GM19324 (cell line): Measurements from ENCODE around the gene ORC3.
A peak's percentile ranks its signal among the peaks of the same experiment; 100 is the strongest.
"Not testable (repeated sequence)": the region's sequence is repeated elsewhere in the genome, so short reads cannot be mapped to it uniquely, and the experiment has no call there.

Experiments used
- ATAC-seq: cut with Tn5 transposase; IDR thresholded peaks from one replicate; pipeline ENCODE4 v1.9.1; 2021; ENCODE audit warnings: mild to moderate bottlenecking, moderate library complexity; ENCODE audit not compliant: unreplicated experiment, low FRiP score

Gene ORC3

DNA sequence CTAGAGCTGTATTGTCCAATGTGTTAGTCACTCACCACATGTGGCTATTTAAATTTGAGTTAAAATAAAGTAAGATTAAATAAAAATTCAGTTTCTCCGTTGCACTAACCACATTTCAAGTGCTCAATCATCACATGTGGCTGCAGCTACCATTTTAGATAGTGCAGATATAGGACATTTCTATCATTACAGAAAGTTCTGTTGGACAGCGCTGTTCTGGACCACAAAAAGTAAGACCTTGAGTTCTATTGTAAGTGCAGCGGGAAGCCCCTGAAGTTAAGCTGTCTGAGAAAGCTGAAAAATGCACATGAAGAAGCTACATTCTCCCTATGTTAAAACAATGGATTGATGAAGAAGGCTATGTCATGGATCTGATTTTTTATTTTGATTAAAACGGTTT lies 1.1 kb downstream of the ORC3 start:
- ATAC-seq = no peak

- ATAC-seq = no peak
Measured at GRCh38 chr6:87600576-87600975, 10.6 kb downstream of the ORC3 start.

GRCh38 chr6:87606199-87606598 lies 16.3 kb downstream of the ORC3 start:
- no peak for ATAC-seq

- no peak for ATAC-seq
Measured at GRCh38 chr6:87608802-87609201, 18.9 kb downstream of the ORC3 start.

- not testable (repeated sequence) for ATAC-seq
Measured at GRCh38 chr6:87613018-87613417, 23.1 kb downstream of the ORC3 start.

- ATAC-seq = no peak
Measured at GRCh38 chr6:87617405-87617804, 27.5 kb downstream of the ORC3 start.

GRCh38 chr6:87618531-87618930 lies 28.6 kb downstream of the ORC3 start:
- no peak for ATAC-seq

GRCh38 chr6:87623248-87623647 lies 33.3 kb downstream of the ORC3 start:
- ATAC-seq = no peak

GRCh38 chr6:87628424-87628823 lies 38.5 kb downstream of the ORC3 start:
- ATAC-seq = peak; percentile 53

GRCh38 chr6:87628881-87629280 lies 38.9 kb downstream of the ORC3 start:
- ATAC-seq = no peak

DNA sequence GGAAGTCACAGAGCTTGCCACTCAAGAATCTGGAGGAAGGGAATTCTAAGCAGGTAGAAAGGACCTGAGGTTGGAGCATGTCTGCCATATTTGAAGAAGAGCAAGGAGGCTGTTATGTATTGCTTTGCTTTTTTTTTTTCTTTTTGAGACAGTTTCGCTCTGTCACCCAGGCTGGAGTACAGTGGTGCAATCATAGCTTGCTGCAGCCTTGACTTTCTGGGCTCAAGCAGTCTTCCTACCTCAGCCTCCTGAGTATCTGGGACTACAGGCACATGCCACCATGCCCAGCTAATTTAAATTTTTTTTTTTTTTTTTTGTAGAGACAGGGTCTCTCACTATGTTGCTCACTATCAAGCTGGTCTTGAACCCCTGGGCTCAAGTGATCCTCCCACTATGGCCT lies 40.8 kb downstream of the ORC3 start:
- ATAC-seq = no peak

DNA sequence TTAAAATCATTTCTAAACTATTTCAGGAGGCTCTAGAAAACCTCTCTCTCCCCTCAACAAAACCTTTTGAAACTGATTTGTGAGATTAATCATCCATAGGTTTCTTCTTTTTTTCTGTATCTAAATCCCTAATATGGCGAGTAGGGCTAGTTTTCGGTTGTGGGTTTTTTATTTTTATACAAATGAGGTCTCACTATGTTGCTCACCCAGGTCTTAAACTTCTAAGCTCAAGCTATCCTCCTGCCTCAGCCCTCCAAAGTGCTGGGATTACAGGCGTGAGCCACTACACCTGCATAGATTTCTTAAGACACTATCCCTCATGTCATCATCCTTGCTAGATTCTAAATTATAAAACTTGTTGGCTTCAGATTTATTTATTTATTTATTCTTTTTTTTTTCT lies 43.9 kb downstream of the ORC3 start:
- no peak for ATAC-seq

DNA sequence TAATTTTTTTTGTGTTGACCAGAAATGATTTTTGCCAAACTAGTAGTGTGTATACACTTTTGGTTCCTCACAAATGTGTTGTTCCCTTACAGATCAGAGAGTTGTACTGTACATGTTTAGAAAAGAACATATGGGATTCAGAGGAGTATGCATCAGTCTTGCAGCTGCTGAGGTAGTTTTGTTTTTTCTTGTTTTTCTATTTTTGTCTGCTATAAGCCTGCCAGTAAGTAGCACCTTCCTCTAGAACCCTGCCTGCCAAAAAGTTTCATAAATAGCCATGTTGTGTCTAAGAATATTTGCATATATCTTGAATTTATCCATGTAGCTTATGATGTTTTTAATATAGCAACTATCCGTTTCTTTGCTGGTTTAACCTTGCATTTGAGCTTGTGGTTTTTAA lies 46.4 kb downstream of the ORC3 start:
- no peak for ATAC-seq

GRCh38 chr6:87637106-87637505 lies 47.2 kb downstream of the ORC3 start:
- ATAC-seq = no peak

DNA sequence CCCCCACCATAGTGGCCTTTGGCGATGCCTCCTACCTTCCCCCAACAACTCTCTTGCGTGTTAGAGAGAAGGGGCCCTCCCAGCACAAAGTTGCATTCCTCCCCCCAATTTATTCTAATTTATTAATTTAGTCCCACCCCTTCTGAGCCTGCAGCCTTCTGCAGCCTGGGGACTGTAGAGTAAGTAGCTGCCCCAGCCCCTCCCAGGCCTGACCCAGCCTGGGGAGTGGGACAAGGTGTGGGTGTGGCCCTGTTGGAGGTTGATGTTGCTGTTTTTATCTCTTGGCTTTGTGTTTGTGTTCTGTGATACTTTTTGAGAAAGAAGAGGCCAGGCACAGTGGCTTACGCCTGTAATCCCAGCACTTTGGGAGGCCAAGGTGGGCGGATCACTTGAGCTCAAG lies 49.4 kb downstream of the ORC3 start:
- ATAC-seq = no peak

DNA sequence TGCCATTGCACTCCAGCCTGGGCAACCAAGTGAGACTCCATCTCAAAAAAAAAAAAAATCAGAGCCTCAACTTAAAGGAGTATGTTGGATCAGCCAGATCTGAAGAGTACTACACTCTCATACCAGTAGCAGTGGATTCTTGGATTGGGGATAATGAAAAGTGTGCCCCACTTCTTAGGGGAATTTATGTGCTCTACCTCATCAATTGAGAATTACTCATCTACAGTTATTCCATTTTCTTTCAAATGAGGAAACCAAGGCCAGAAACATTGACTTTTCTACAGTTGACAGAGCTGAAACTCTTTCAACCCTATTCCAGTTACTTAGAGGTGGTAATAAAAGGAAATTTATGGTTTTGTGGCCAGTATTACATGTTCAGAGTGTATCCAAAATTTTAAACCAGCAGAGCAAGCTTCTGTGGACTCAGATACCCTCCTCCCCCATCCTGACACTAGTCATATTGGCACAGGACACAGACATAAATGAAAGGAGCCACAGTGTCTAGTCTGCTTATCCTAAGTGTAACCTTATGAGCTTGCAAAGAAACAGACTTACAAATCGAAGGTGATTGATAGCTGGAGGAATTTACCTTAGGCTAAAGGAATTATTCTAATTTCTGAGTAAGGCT lies 51.2 kb downstream of the ORC3 start:
- ATAC-seq = no peak

DNA sequence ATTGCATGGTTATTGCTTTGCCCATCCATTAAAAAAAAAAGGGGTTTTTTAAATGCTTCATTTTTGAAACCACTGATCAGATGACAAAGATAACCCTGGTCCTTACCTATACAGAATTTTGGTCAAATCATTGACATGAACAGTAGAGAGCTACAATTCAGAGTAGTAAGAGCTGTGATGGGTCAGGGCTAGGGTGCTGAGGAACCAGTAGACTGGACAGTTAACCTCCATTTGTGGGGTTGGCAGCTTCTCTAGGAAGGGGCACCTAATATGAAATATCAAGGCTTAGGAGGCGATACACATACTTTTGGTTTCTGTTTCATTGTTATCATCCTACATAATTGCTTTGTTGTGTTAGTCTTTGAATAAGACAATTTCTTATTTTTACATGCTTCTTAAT lies 55.1 kb downstream of the ORC3 start:
- ATAC-seq = peak; percentile 59

- no peak for ATAC-seq
Measured at GRCh38 chr6:87653074-87653962, 63.4 kb downstream of the ORC3 start.

DNA sequence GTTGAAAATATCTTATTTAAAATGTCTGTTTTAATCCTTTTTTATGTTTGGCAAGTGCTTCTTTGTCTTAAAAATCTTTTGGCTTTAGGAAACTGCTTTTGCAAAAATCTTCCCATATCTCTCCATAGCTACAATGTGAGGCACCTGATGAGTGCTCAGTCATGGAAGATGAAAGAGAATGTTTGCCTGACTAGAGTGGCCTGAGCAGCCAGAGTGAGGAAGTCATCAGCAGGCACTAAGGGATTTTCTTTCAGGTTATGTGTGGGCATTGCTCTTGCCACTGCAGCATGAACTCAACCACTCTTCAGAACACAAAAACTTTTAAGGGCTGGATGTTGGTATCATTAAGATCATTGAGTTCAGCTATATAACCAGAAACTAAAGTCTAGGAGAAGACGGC lies 64.2 kb downstream of the ORC3 start:
- no peak for ATAC-seq

GRCh38 chr6:87654875-87655454 lies 65.0 kb downstream of the ORC3 start:
- ATAC-seq = no peak

DNA sequence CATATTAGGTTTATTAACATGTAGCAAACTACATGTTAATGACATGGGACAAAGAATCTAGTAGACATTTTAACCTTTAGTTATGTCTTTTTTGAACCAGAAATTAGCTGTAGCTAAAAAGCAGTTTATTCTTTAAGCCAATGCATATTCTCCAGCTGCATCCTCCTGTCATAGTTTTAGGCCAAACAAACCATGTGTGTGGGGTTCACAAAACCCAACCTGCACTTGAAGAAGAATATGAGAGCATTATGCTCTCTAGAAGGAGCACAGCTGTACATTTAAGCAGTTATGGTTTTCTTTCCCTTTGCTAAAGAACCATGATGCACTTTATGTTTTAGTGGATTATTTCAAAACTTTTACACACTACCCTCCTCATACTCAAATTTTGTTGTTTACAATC lies 65.9 kb downstream of the ORC3 start:
- ATAC-seq = no peak

DNA sequence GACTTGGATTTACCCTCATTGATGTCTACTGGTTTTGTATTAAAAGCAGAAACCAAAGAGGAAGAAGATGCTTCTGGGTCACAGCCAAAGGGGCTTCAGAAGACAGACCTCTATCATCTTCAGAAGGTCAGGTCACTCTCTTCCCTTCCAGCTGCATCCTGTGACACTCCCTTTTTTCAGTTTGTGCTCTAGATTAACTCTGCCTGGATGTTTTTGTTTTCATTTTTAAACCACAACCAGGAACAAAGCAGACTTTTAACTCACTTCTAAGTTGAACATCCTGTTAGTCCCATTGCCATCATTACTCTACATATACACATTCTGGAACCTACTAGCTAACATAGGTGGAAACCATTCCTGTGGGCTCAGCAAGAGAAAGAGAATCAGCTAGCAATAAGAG lies 66.9 kb downstream of the ORC3 start:
- peak; percentile 64 for ATAC-seq
